Measurements from ENCODE around the gene MAPK10. TPM values are rescaled to one million over a fixed set of nuclear protein-coding genes. Genes with fewer than 3 reads are reported as not detected.

Gene MAPK10
- total RNA-seq, 4 donors from 2014 or later: 4.5 to 13.7 (median 9.8) TPM

DNA sequence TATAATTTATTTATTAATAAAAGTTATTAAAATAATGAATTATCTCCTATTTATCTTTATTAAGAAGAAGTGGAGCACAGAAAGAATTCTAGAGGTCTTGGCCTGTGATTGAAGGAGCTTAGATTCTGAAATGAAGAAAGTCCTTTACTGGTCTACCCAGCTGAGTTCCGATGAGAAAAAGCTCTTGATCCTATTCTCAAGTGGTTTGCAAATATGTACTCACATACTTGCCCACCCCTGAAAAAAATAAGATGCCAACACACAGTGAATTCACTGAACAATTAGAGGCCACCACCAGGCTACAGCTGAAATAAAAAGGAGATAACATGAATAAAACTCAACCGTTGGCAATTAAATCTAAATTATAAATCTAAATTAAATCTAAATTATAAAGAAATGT lies 253.4 kb downstream of the MAPK10 start:
- H3K4me1 ChIP-seq: no peaks in the 10 kb centered on the region
- H3K27me3 ChIP-seq: no peaks in the 10 kb centered on the region
- no peak overlapping the region for H3K27ac ChIP-seq (replicated peaks in 1 of 4)
- no peak for DNase-seq (ENCODE audit: extremely low spot score)
- H3K4me3 ChIP-seq: no peak overlapping the region
- TF ChIP-seq EP300 (IDR thresholded peaks at IDR 0.05): no peak
- TF ChIP-seq POLR2AphosphoS5 (IDR thresholded peaks at IDR 0.05): no peak
- TF ChIP-seq, protein P1, sequence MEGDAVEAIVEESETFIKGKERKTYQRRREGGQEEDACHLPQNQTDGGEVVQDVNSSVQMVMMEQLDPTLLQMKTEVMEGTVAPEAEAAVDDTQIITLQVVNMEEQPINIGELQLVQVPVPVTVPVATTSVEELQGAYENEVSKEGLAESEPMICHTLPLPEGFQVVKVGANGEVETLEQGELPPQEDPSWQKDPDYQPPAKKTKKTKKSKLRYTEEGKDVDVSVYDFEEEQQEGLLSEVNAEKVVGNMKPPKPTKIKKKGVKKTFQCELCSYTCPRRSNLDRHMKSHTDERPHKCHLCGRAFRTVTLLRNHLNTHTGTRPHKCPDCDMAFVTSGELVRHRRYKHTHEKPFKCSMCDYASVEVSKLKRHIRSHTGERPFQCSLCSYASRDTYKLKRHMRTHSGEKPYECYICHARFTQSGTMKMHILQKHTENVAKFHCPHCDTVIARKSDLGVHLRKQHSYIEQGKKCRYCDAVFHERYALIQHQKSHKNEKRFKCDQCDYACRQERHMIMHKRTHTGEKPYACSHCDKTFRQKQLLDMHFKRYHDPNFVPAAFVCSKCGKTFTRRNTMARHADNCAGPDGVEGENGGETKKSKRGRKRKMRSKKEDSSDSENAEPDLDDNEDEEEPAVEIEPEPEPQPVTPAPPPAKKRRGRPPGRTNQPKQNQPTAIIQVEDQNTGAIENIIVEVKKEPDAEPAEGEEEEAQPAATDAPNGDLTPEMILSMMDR (IDR thresholded peaks at IDR 0.05): no peak
- no peak for TF ChIP-seq POLR2A (IDR thresholded peaks at IDR 0.05; ENCODE audit: low read depth)
- no peaks in the 10 kb centered on the region for H3K36me3 ChIP-seq
- intact Hi-C loops (cut with DNase I): no loop called here
- peaks cover 0 to 13% (median 0%) of the 10 kb centered on the region in 4 donors for H3K9me3 ChIP-seq
- WGBS: 84% methylated on average over 2 of the region's 2 CpGs

DNA sequence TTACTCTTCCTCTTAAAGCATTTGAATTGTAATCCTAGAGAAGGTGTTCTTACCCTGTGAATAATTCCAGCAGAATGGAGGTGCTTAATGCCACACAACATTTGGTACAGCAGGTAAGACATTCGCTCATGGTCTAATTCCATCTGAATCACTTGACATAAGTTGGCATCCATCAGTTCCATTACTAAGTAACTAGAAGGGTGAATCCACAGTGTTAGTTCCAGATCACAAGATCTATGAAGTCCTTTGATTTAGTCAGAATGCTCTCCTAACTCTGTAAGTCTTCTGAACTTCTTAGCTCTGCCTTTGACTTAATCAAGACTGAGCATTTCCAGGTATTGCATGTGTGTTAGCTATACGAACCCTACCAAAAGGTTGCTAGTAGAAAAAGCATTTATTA lies 258.0 kb downstream of the MAPK10 start:
- H3K4me1 ChIP-seq: no peaks in the 10 kb centered on the region
- no peak overlapping the region for H3K4me3 ChIP-seq
- WGBS: 98% methylated on average over 2 of the region's 2 CpGs
- no peaks in the 10 kb centered on the region for H3K36me3 ChIP-seq
- no peak for TF ChIP-seq POLR2AphosphoS5 (IDR thresholded peaks at IDR 0.05)
- no peak for TF ChIP-seq POLR2A (IDR thresholded peaks at IDR 0.05; ENCODE audit: low read depth)
- TF ChIP-seq, protein P1 (IDR thresholded peaks at IDR 0.05): no peak
- TF ChIP-seq EP300 (IDR thresholded peaks at IDR 0.05): no peak
- no peak for DNase-seq (ENCODE audit: extremely low spot score)
- no peaks in the 10 kb centered on the region for H3K9me3 ChIP-seq
- intact Hi-C loops (cut with DNase I): no loop called here
- H3K27ac ChIP-seq (replicated peaks in 1 of 4): no peak overlapping the region
- no peaks in the 10 kb centered on the region for H3K27me3 ChIP-seq

- no peaks in the 10 kb centered on the region for H3K4me1 ChIP-seq
- no peak overlapping the region for H3K27ac ChIP-seq (replicated peaks in 1 of 4)
- no peaks in the 10 kb centered on the region for H3K36me3 ChIP-seq
- DNase-seq (ENCODE audit: extremely low spot score): no peak
- no peaks in the 10 kb centered on the region for H3K9me3 ChIP-seq
- H3K4me3 ChIP-seq: no peak overlapping the region
- no peaks in the 10 kb centered on the region for H3K27me3 ChIP-seq
- intact Hi-C loops (cut with DNase I): no loop called here
- TF ChIP-seq, protein P1 (IDR thresholded peaks at IDR 0.05): no peak
- TF ChIP-seq EP300 (IDR thresholded peaks at IDR 0.05) (no peak), POLR2AphosphoS5 (IDR thresholded peaks at IDR 0.05) (no peak), POLR2A (IDR thresholded peaks at IDR 0.05; ENCODE audit: low read depth) (no peak)
These were observed 258.4 kb downstream of the MAPK10 start for GRCh38 chr4:86101410-86101809.

- TF ChIP-seq POLR2A (IDR thresholded peaks at IDR 0.05; ENCODE audit: low read depth): no peak
- no peak for TF ChIP-seq EP300 (IDR thresholded peaks at IDR 0.05)
- TF ChIP-seq, protein P1 (IDR thresholded peaks at IDR 0.05): no peak
- no peak for TF ChIP-seq POLR2AphosphoS5 (IDR thresholded peaks at IDR 0.05)
These were observed 259.2 kb downstream of the MAPK10 start for GRCh38 chr4:86100539-86101215.

DNA sequence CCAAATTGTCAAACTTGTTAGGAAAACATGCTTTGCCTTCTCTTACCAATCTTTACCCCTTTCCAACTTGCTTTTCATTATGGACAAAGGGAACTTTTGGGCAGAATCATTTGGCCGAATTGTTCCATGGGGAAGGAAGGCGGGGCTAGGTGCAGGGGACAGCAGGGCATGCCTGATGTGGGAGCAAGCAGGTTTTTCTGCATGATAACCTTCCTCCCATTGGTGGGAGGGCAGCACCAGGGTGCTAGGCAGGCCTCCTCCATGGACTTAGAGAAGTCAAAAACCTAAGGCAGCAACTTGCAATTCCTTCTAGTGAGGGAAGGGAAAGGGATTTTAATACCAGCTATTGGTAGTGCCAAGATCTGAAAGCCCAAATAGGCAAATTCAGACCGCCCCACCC lies 260.5 kb downstream of the MAPK10 start:
- no peaks in the 10 kb centered on the region for H3K27me3 ChIP-seq
- intact Hi-C loops (cut with DNase I): no loop called here
- no peak overlapping the region for H3K4me3 ChIP-seq
- 98% methylated on average over 3 of the region's 3 CpGs for WGBS
- no peak for DNase-seq (ENCODE audit: extremely low spot score)
- H3K9me3 ChIP-seq: no peaks in the 10 kb centered on the region
- no peaks in the 10 kb centered on the region for H3K4me1 ChIP-seq
- TF ChIP-seq, protein P1 (IDR thresholded peaks at IDR 0.05): no peak
- TF ChIP-seq EP300 (IDR thresholded peaks at IDR 0.05) (no peak), POLR2AphosphoS5 (IDR thresholded peaks at IDR 0.05) (no peak), POLR2A (IDR thresholded peaks at IDR 0.05; ENCODE audit: low read depth) (no peak)
- H3K36me3 ChIP-seq: no peaks in the 10 kb centered on the region
- no peak overlapping the region for H3K27ac ChIP-seq (replicated peaks in 1 of 4)

More at GRCh38 chr4:86100539-86101215, 259.2 kb downstream of the MAPK10 start:
- intact Hi-C loops (cut with DNase I): no loop called here
- Histone ChIP-seq H3K36me3 (no peaks in the 10 kb centered on the region), H3K27me3 (no peaks in the 10 kb centered on the region), H3K27ac (replicated peaks in 1 of 4) (no peak overlapping the region), H3K4me3 (no peak overlapping the region), H3K9me3 (no peaks in the 10 kb centered on the region), H3K4me1 (no peaks in the 10 kb centered on the region)
- 92% methylated on average over 7 of the region's 7 CpGs for WGBS
- DNase-seq (ENCODE audit: extremely low spot score): no peak
